HL-60/S4 treated with retinoic acid at 250 ng/mL for 4 days and 3 days (cell line): ENCODE results near the gene ATP11C.

ENCODE experiments used
- in situ Hi-C: fragments of 300-500 bp; cut with MboI; formaldehyde crosslinking; loops from 2 replicates; pipeline ENCODE4 v1.7.0; 2022; ENCODE audit warnings: low sequenced_read_pairs

ATP11C gene

GRCh38 chrX:139815771-139816170 lies 117.1 kb downstream of the ATP11C start:
- in situ Hi-C loops, result no loop called here

GRCh38 chrX:139811942-139812629 lies 120.8 kb downstream of the ATP11C start:
- in situ Hi-C loops, result no loop called here

- in situ Hi-C loops, result no loop called here
These were observed 128.4 kb downstream of the ATP11C start for GRCh38 chrX:139804482-139804881.

- in situ Hi-C loops, result no loop called here
These were observed 129.6 kb downstream of the ATP11C start for GRCh38 chrX:139803224-139803623.

GRCh38 chrX:139802048-139802447 lies 130.8 kb downstream of the ATP11C start:
- in situ Hi-C loops, result no loop called here

GRCh38 chrX:139801397-139801813 lies 131.4 kb downstream of the ATP11C start:
- in situ Hi-C loops, result no loop called here

GRCh38 chrX:139798701-139799100 lies 134.2 kb downstream of the ATP11C start:
- in situ Hi-C loops, result no loop called here

- in situ Hi-C loops, result no loop called here
These were observed 137.7 kb downstream of the ATP11C start for GRCh38 chrX:139795196-139795595.

GRCh38 chrX:139787601-139788000 lies 145.3 kb downstream of the ATP11C start:
- in situ Hi-C loops, result no loop called here

- in situ Hi-C loops, result no loop called here
These were observed 148.0 kb downstream of the ATP11C start for GRCh38 chrX:139784807-139785206.

- in situ Hi-C loops, result no loop called here
These were observed 148.9 kb downstream of the ATP11C start for GRCh38 chrX:139783959-139784358.

GRCh38 chrX:139783030-139783429 lies 149.8 kb downstream of the ATP11C start:
- in situ Hi-C loops, result no loop called here

- in situ Hi-C loops, result no loop called here
These were observed 156.3 kb downstream of the ATP11C start for GRCh38 chrX:139776599-139776998.

GRCh38 chrX:139770366-139770765 lies 162.5 kb downstream of the ATP11C start:
- in situ Hi-C loops, result no loop called here

- in situ Hi-C loops, result no loop called here
These were observed 166.3 kb downstream of the ATP11C start for GRCh38 chrX:139766545-139766983.

GRCh38 chrX:139762400-139763183 lies 170.3 kb downstream of the ATP11C start:
- in situ Hi-C loops, result no loop called here

GRCh38 chrX:139759637-139760036 lies 173.2 kb downstream of the ATP11C start:
- in situ Hi-C loops, result no loop called here

GRCh38 chrX:139758809-139759208 lies 174.0 kb downstream of the ATP11C start:
- in situ Hi-C loops, result no loop called here

GRCh38 chrX:139758250-139758649 lies 174.6 kb downstream of the ATP11C start:
- in situ Hi-C loops, result no loop called here

GRCh38 chrX:139751053-139751452 lies 181.8 kb downstream of the ATP11C start:
- in situ Hi-C loops, result no loop called here

GRCh38 chrX:139750390-139750789 lies 182.5 kb downstream of the ATP11C start:
- in situ Hi-C loops, result no loop called here

- in situ Hi-C loops, result no loop called here
These were observed 193.7 kb downstream of the ATP11C start for GRCh38 chrX:139739138-139739537.
